ENCODE measurements around the gene LTBP3. TPM values are rescaled to one million over a fixed set of nuclear protein-coding genes. Genes with fewer than 3 reads are reported as not detected.

LTBP3 gene
- total and polyA plus RNA-seq, 2 of the 13 experiments (the other 11 are each of a cell fraction or from before 2014, with no cell fraction given) = 12.2 to 68.1 TPM

- TF ChIP-seq FIP1L1 (IDR thresholded peaks at IDR 0.05; ENCODE audit: borderline replicate concordance, insufficient read depth, low read depth, low read length) (no peak), KLF6 (CRISPR knock-in tag; IDR thresholded peaks at IDR 0.05) (no peak), PATZ1 (CRISPR knock-in tag; IDR thresholded peaks at IDR 0.05) (no peak), MTA1 (CRISPR knock-in tag; IDR thresholded peaks at IDR 0.05; ENCODE audit: borderline replicate concordance) (peak; percentile 6; the same call in 1 of the 2 replicates), SATB2 (CRISPR knock-in tag; IDR thresholded peaks at IDR 0.05) (no peak), CBFB (CRISPR knock-in tag; IDR thresholded peaks at IDR 0.05) (no peak), PBX3 (CRISPR knock-in tag; IDR thresholded peaks at IDR 0.05; ENCODE audit: borderline replicate concordance) (no peak), AHR (CRISPR knock-in tag; IDR thresholded peaks at IDR 0.05) (no peak), ATM (IDR thresholded peaks at IDR 0.05; ENCODE audit: borderline replicate concordance) (no peak), ZBTB10 (CRISPR knock-in tag; IDR thresholded peaks at IDR 0.05; ENCODE audit: borderline replicate concordance) (no peak), DRAP1 (CRISPR knock-in tag; IDR thresholded peaks at IDR 0.05) (no peak), ZNF292 (CRISPR knock-in tag; IDR thresholded peaks at IDR 0.05; ENCODE audit: borderline replicate concordance, low read depth) (no peak), ZNF772 (CRISPR knock-in tag; IDR thresholded peaks at IDR 0.05) (no peak), MAZ (IDR thresholded peaks at IDR 0.05; ENCODE audit: borderline replicate concordance, low read depth, low read length) (no peak), MAZ (CRISPR knock-in tag; IDR thresholded peaks at IDR 0.05; ENCODE audit: low read depth) (0 out of 2 replicates have a peak, but pooled peaks have one; percentile 22), GABPA (IDR thresholded peaks at IDR 0.05; ENCODE audit: low read depth, low read length) (no peak), GABPA (CRISPR knock-in tag; IDR thresholded peaks at IDR 0.05; ENCODE audit: low read depth) (no peak)
- TF ChIP-seq, protein P1, sequence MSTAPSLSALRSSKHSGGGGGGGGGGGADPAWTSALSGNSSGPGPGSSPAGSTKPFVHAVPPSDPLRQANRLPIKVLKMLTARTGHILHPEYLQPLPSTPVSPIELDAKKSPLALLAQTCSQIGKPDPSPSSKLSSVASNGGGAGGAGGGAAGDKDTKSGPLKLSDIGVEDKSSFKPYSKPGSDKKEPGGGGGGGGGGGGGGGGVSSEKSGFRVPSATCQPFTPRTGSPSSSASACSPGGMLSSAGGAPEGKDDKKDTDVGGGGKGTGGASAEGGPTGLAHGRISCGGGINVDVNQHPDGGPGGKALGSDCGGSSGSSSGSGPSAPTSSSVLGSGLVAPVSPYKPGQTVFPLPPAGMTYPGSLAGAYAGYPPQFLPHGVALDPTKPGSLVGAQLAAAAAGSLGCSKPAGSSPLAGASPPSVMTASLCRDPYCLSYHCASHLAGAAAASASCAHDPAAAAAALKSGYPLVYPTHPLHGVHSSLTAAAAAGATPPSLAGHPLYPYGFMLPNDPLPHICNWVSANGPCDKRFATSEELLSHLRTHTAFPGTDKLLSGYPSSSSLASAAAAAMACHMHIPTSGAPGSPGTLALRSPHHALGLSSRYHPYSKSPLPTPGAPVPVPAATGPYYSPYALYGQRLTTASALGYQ (CRISPR knock-in tag; IDR thresholded peaks at IDR 0.05) = no peak
- TF ChIP-seq, protein P2, sequence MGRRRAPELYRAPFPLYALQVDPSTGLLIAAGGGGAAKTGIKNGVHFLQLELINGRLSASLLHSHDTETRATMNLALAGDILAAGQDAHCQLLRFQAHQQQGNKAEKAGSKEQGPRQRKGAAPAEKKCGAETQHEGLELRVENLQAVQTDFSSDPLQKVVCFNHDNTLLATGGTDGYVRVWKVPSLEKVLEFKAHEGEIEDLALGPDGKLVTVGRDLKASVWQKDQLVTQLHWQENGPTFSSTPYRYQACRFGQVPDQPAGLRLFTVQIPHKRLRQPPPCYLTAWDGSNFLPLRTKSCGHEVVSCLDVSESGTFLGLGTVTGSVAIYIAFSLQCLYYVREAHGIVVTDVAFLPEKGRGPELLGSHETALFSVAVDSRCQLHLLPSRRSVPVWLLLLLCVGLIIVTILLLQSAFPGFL (CRISPR knock-in tag; IDR thresholded peaks at IDR 0.05) = no peak
Observed at GRCh38 chr11:65525546-65526480, 32.3 kb downstream of the LTBP3 start (continued).
